HT1080 (cell line): Measurements from ENCODE around the gene ZNF827. TPM values are rescaled to one million over a fixed set of nuclear protein-coding genes. Genes with fewer than 3 reads are reported as not detected.

Source experiments
- DNase-seq: peaks from one replicate; pipeline ENCODE4 v3.0.0-alpha.2; 2015; ENCODE audit warnings: low read depth
- small RNA-seq: library from RNA; depleted of rRNA; stranded (forward); fragments of <200 nt; gene quantifications from one replicate; pipeline ENCODE3, GENCODE V24; 2014
- total RNA-seq: library from RNA; depleted of rRNA; stranded (reverse); fragments of >200 nt; shearing (Covaris generic); gene quantifications from 2 replicates; pipeline ENCODE4 v1.2.3, GENCODE V29; 2014; rRNA removed

Gene ZNF827
- total RNA-seq, 1 experiment from 2014 or later: 5.8 TPM

DNA sequence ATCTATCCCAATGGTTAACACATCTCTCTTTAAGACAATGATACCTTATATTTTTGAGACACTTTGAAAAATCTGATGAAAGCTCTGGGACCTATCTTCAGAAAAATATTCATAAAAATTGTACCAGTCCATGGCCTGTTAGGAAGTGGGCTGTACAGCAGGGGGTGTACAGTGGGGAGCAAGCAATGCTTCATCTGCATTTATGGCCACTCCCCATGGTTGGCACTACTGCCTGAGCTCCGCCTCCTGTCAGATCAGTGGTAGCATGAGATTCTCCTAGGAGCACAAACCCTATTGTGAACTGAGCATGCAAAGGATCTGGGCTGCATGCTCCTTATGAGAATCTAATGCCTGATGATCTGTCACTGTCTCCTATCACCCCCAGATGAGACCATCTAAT, 216.1 kb downstream of the ZNF827 start:
- DNase-seq: peak; percentile 21

DNA sequence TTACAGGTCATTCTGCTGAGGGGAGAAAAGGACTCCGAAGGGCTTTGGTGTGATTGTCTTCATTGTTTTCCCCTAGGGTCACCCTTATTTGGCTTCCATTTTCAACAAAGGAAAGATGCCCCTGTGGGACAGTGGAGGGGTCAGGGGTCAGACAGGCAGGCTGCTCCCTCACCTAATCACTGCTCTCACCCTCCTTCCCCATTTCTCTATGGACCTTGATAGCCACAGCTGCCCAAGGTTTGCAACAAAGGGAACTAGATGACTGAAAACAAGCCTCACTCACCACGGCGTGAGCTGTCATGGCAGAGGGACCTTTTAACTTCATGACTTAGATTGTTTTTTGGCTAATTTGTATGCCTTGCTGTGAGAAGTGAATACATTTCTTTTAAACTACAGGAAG, 218.0 kb downstream of the ZNF827 start:
- no peak for DNase-seq

GRCh38 chr4:145719752-145720624, 218.6 kb downstream of the ZNF827 start:
- DNase-seq: no peak

DNA sequence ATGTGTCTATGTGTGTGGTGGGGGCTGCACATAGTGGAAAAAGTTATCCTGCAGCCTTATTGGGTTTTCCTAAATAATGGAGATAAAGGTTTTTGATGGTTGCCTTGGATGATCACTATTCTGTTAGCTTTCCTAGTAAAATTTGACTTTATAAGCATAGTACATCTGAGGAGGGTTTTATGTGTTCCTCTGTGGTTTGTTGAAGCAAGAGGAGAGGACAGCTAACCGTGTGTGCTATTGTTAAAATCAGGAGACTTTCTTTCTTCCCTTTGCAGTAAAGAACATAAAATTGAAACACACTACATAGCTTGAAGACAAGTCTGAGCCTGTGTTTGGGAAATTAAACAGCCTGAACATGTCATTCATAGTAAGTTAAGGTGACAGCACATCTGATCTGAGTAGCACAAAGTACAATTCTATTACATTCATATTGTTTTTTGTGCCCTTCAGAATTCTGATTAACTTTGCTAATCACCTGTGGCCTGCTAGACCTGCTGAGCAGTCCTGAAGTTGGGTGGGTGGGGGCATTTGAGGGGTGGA, 221.9 kb downstream of the ZNF827 start:
- DNase-seq: no peak

DNA sequence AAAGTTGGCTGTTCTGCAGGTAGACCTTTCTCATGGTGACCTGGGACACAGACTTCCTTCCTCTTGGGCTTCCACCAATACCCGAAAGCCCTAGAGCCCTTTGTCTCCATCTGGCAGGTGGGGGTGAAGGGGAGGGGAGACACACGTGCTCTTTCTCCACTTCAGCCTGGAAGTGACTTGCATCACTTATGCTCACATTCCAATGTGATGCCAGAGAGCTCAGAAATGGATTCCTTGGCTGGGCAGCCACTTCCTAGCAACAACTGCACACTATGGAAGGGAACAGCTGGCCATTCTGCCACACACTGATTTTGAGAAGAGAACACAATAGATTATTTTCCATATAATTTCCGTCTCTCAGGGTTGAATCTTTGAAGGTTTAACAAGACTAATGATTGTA, 222.4 kb downstream of the ZNF827 start:
- peak; percentile 36 for DNase-seq

DNA sequence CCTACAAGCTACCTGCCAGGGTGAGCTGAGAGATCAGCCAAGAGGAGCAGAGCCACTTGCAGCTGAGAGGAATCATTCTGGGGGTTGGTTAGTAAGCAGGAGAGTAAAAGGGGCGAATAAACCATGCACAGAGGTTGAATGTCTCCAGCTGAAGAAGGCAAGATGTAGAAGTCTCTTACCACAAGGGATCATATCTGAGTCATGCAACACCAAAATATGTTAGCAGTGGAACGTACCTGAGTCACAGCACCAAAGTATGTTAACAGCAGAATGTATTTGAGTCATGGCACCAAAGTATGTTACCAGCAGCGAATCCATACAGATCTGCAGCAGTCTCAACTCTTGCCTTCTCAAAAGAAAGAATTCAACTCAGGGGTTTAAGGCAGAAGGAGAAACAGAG, 228.8 kb downstream of the ZNF827 start:
- peak; percentile 92 for DNase-seq

GRCh38 chr4:145709336-145709735, 229.3 kb downstream of the ZNF827 start:
- DNase-seq: no peak

Small RNA genes lying within 50 kb of the gene (small RNA-seq; reads per million reads assigned to genes)
- gene RF00019: not detected

Other genes with a start within 250 kb of the ZNF827 start
- gene LSM6, start 236.9 kb upstream of the ZNF827 start, total RNA-seq: 101 and 105 TPM in 2 replicates